ENCODE results near the gene KCNC4.

The KCNC4 gene

DNA sequence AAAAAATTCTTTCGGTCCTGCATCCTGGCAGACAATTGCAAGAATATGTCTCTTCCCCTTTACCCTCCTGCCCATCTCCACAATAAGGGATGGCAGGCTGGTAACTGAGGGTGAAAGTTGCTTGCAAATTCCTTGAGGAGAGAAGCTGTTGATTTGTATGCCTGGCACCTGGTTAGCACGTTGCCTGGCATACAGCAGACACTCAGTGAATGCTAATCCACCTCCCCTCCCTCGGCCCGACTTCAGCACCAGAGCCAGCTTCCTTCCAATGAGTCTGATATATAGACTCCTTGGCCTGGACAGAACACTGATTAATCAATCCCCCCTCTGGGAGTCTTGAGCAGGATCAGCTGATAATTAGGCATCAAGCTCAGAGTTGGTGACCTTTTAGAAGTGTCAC is 39.1 kb downstream of the KCNC4 start:
- TF ChIP-seq, protein P1, sequence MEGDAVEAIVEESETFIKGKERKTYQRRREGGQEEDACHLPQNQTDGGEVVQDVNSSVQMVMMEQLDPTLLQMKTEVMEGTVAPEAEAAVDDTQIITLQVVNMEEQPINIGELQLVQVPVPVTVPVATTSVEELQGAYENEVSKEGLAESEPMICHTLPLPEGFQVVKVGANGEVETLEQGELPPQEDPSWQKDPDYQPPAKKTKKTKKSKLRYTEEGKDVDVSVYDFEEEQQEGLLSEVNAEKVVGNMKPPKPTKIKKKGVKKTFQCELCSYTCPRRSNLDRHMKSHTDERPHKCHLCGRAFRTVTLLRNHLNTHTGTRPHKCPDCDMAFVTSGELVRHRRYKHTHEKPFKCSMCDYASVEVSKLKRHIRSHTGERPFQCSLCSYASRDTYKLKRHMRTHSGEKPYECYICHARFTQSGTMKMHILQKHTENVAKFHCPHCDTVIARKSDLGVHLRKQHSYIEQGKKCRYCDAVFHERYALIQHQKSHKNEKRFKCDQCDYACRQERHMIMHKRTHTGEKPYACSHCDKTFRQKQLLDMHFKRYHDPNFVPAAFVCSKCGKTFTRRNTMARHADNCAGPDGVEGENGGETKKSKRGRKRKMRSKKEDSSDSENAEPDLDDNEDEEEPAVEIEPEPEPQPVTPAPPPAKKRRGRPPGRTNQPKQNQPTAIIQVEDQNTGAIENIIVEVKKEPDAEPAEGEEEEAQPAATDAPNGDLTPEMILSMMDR (IDR thresholded peaks at IDR 0.05; ENCODE audit: low read length, missing control alignments) = no peak
- DNase-seq (ENCODE audit: low read depth) = no peak
- no peak overlapping the region for H3K4me3 ChIP-seq (replicated peaks; ENCODE audit: low read depth, low read length)

GRCh38 chr1:110250008-110250407 is 39.9 kb downstream of the KCNC4 start:
- TF ChIP-seq, protein P1 (IDR thresholded peaks at IDR 0.05; ENCODE audit: low read length, missing control alignments) = no peak
- H3K4me3 ChIP-seq (replicated peaks; ENCODE audit: low read depth, low read length) = no peak overlapping the region
- DNase-seq (ENCODE audit: low read depth) = no peak

DNA sequence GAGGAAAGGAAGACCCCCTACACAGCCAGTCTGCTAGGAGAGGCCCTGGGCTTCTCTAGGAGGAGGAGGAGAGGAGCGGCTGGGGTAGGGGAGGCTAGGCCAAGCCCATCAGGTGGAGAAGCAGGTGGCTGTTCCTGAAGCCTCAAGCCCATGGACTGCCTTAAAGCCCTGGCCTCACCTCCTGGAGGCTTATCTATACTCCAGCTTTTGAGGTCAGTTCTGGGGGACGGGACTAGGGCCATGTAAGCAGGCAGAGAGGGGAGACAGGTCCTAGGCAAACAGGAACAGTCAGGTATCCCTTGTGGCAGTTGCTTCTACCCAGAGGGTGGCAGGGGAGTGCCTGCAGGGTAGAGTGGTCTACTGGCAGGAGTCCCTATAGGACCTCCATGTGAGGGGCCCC is 40.6 kb downstream of the KCNC4 start:
- TF ChIP-seq, protein P1 (IDR thresholded peaks at IDR 0.05; ENCODE audit: low read length, missing control alignments) = no peak
- DNase-seq (ENCODE audit: low read depth) = no peak
- H3K4me3 ChIP-seq (replicated peaks; ENCODE audit: low read depth, low read length) = no peak overlapping the region

DNA sequence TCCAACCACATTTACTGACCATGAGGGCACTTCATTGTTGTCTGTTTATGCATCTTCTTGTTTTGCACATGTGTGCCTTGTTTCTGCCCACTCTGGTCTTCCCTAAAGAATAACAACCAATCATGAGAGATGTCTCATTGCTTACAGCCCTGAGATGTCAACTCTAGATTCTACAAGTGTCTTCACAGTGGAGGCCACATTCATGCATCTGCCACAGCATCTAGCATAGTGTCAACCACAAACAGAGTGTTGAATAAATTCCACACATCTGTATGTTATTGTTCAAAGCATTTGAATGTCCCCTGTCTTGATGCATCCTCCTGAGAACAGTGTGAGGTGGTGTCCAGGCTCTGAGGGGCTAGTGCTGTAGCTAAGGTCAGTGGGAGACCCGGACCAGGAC is 43.1 kb downstream of the KCNC4 start:
- TF ChIP-seq, protein P1 (IDR thresholded peaks at IDR 0.05; ENCODE audit: low read length, missing control alignments) = no peak
- H3K4me3 ChIP-seq (replicated peaks; ENCODE audit: low read depth, low read length) = no peak overlapping the region
- no peak for DNase-seq (ENCODE audit: low read depth)

- TF ChIP-seq, protein P1 (IDR thresholded peaks at IDR 0.05; ENCODE audit: low read length, missing control alignments) = no peak
- no peak overlapping the region for H3K4me3 ChIP-seq (replicated peaks; ENCODE audit: low read depth, low read length)
- no peak for DNase-seq (ENCODE audit: low read depth)
Observed at GRCh38 chr1:110254604-110255391, 44.7 kb downstream of the KCNC4 start.

GRCh38 chr1:110255392-110255787 is 45.3 kb downstream of the KCNC4 start:
- no peak overlapping the region for H3K4me3 ChIP-seq (replicated peaks; ENCODE audit: low read depth, low read length)
- TF ChIP-seq, protein P1 (IDR thresholded peaks at IDR 0.05; ENCODE audit: low read length, missing control alignments) = no peak
- DNase-seq (ENCODE audit: low read depth) = peak; percentile 18

DNA sequence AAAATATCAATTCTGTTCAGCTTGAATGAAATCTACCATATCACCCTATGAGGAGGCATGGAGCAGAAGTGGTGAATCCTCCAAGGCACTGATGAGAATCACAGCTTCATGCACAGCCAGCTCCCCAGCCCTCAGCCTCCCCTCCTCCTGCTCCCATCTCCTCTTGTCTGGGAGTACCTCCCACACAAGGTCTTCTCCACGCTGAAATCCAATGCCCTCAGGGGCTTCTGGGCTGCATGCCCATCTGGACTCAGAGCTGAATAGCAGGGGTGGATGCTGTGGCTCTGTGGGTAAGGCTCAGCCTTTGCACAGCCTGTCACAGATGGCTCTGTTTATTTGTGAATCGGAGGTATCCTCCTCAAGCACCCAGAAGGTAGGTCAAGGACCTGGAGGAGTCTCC is 48.6 kb downstream of the KCNC4 start:
- no peak for DNase-seq (ENCODE audit: low read depth)
- TF ChIP-seq, protein P1 (IDR thresholded peaks at IDR 0.05; ENCODE audit: low read length, missing control alignments) = no peak
- no peak overlapping the region for H3K4me3 ChIP-seq (replicated peaks; ENCODE audit: low read depth, low read length)
